Motor neuron (in vitro differentiated cells): ENCODE measurements around the gene MAP2K5. TPM values are rescaled to one million over a fixed set of nuclear protein-coding genes. Genes with fewer than 3 reads are reported as not detected.
A peak's percentile ranks its signal among the peaks of the same experiment; 100 is the strongest.

Source experiments
- ATAC-seq, 8 experiments: fragments of 200-7000 bp; cut with Tn5 transposase; replicated peaks in 6 of 8; 2 replicates each; pipeline ENCODE4 v1.8.0; 2021; ENCODE audit warnings: mild to moderate bottlenecking in 8 of 8, moderate library complexity in 8 of 8
- H3K27ac ChIP-seq, 2 donors: fragments of 250-450 bp; sonication (Bioruptor Pico); 2 replicates each; pipeline ENCODE4 v1.9.0; 2021; ENCODE audit warnings: antibody characterized with exemption in 2 of 2, mild to moderate bottlenecking in 2 of 2, moderate library complexity in 1 of 2
- H3K4me1 ChIP-seq, 2 donors: fragments of 250-450 bp; sonication (Bioruptor Pico); replicated peaks in 1 of 2; 2 replicates each; pipeline ENCODE4 v1.6.1; 2021; ENCODE audit warnings: antibody characterized with exemption in 2 of 2, mild to moderate bottlenecking in 2 of 2, moderate library complexity in 1 of 2
- H3K4me3 ChIP-seq, 5 donors: fragments of 250-450 bp; sonication (Bioruptor Pico); 2 replicates each; pipeline ENCODE4 v1.9.0; 2021; ENCODE audit warnings: antibody characterized with exemption in 5 of 5, mild to moderate bottlenecking in 5 of 5, moderate library complexity in 4 of 5
- WGBS, 10 experiments: fragments of 450-650 bp; shearing (Covaris generic); methylation state at CpG; one replicate each; pipeline ENCODE4 v1.0.0; 2022; 5-methylcytosine and 5-hydroxymethylcytosine counted together
- in situ Hi-C, 9 experiments: fragments of 400-800 bp; cut with MboI; loops; one replicate each; pipeline ENCODE4 v1.15.0; 2021; ENCODE audit warnings: low sequenced_read_pairs in 9 of 9, low pct_unique_long_range_greater_than_20kb in 2 of 9; ENCODE audit not compliant: unreplicated experiment in 9 of 9
- total RNA-seq, 8 experiments: library from RNA; unstranded; fragments of 300-600 nt; gene quantifications; 2 replicates each; pipeline versions ENCODE4 v1.2.3 to v1.2.4, GENCODE V29; 2022

The MAP2K5 gene
- total RNA-seq: 10 to 100 TPM in 4 of 8 experiments, 1 to 10 TPM in 4; 5.3 to 22.6 (median 10.6) TPM

DNA sequence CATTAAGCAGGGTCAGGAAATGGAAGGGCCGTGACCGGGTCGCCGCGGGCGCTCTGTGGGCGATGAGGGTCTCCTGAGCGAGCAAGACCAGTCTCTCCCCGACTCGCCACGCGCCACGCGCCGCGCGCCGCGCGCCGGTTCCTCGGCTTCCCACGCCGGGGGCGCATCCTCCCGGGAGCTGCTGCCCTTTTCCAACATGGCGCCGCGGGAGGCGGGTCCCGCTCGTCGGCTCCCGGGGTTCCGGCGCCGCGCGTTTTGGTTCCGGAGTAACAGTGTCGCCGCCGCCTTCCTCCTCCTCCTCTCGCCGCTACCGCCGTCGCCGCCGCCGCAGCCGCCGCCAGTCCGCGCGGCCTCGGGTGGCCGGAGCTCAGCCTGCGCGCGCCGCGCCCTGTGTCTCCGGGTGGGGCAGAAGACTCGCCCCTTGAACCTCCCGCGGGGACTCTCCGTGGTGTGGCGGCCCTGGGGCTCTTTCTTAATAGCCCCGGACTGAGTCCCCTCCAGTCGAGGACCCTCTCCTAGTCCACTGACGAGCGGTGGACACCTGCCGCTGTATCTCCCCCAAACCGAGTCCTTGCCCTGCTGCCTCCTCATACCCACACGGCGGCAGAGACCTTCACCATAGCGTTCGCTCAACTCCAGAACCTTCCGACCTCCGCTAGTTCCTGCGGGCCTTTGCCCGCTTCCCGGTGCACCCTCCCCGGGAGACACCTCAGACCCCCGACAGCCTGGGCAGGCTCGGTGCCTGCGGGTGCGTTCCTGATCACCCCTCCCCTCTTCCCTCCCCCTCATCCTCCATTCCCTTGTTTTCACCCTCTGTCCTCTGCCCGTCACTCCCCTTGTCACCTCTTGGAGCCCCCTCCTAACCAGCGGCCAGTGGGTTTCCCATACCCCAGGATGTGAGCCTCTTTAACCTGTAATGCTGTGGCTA lies at the start of gene MAP2K5:
Gene MAP2K5 (plus strand): TSS at position 284 of the 928 bp plus-strand sequence. CDS start 633 bp downstream, at position 917.
- WGBS, 10 experiments: 0% methylated on average over 1 to 22 of the region's 91 CpGs; no CpG with 5 or more reads in 2 of the 10 experiments
- peak; percentile 79 to 91 (median 83) for ATAC-seq
- Histone ChIP-seq H3K27ac (peak within 1 kb of the TSS; percentile 36 to 71), H3K4me3 (peak within 1 kb of the TSS; percentile 58 to 93 (median 75)), H3K4me1 (peaks cover 8 to 11% of the 10 kb centered on the region in 2 donors)
- in situ Hi-C loops: loop anchor here in 1 of 9 experiments (25.0 kb wide), 1 partner anchor 295 kb away; the partner anchor contains the start of genes RNU6-1 and SKOR1

DNA sequence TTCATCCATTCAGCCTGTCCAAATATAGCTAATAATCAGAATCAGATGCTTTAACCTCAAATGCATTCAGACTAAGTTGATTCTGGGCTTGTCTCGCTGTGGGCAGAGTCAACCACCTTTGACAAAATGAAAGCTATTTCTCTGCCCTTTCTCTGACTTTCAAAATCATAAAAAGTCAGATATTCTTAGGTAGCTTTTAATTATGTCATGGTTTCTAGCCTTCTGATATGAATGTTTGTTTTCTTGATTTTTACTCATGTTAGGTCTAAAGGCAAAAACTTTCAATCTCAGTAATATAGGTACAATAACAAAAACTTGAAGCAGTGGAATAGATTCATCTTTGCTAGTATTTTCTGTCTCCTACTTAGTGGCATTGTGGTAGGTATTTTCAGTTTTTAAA lies 46.9 kb upstream of the MAP2K5 start:
- no peaks in the 10 kb centered on the region for H3K4me1 ChIP-seq
- no peak overlapping the region for H3K27ac ChIP-seq
- H3K4me3 ChIP-seq: no peak overlapping the region
- WGBS, 10 experiments: 80 to 100% (median 100%) methylated on average over 1 of the region's 1 CpG; no CpG with 5 or more reads in 5 of the 10 experiments
- no peak for ATAC-seq
- in situ Hi-C loops: no loop called here

DNA sequence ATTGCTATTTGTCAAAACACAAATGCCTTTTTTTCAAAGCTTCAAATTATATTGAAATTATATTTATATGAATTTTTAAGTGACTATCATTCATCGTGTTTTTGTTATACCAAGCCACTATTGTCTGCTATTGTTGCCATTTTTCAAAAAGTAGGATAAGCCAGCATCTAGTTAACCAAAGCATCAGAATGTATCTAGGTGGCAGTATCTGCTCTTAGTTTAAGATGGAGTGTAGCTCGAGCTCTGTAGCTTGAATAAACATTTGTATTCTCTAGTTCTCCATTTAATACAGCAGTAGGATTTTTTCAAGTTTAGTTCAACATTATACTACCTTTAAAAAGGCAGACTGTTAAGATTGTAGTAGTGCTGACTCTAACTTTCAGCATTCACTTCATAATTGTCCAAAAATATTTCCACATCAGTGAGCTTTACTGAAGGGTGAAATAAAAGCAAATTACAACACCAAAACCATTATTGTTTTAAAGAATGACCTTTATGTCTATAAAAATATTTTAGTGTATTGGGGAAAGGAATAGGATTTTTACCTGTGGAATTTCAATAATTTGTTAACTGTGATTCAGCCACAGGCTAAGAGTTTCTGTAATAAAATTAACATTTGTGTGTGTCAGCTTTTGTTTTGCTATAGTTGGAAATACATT lies 41.2 kb upstream of the MAP2K5 start:
- Histone ChIP-seq H3K4me1 (peaks cover 3 to 8% of the 10 kb centered on the region in 2 donors), H3K27ac (no peak overlapping the region), H3K4me3 (no peak overlapping the region)
- 0 to 38% (median 23%) methylated on average over 1 to 2 of the region's 2 CpGs; no CpG with 5 or more reads in 1 of the 10 experiments for WGBS, 10 experiments
- in situ Hi-C loops: no loop called here
- ATAC-seq: peak in 4 of 8 experiments; percentile 36 to 52 (median 47)

DNA sequence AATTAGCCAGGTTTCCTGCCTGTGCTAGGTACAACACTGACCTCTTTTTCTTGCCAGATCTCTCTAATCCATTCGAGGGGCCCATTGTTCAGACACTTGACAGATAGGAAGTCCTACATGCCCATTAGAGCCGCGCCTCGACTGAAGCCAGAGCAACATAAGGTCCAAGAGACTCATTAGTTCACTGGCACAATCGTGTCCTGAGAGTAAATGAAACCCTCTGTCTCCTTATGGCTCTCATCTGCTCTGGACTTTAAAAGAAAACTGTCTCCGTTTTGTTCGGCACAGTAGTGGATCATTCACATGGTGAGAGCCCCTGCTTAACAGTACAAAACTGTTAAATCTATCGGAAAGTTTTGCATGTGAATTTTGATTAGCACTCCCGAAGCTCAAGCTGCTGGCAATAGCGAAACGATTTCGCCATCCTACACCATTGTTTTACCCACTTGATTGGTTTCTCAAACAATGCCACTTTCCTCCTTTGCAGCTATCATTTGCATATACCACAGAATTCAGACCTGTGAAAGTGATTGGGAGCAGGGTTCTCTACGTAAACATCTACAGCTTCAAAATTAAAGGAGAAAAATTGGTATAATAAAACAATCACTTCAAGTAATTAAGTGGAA lies 40.6 kb upstream of the MAP2K5 start:
- peak overlapping the region in 1 of 5 donors; percentile 5 for H3K4me3 ChIP-seq
- in situ Hi-C loops: no loop called here
- peak in 5 of 8 experiments; percentile 59 to 74 (median 69) for ATAC-seq

DNA sequence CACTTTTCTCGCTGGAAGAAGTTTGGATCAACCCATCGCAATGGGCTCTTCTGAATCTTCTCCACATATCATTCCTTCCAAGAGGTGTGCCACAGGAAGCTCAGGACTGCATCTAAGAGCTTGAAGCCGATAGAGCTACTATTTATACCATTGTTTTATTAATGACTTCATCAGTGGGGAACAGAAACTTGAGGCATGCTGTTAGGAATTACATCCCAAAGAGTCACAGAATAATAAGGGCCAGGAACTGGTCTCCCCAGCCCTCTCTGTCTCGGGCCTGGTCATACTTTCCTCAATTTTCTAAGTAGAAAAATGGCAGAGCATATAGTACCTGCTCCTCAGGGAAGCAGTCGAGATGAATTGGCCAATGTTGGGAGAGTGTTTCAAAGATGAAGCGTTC lies 38.4 kb upstream of the MAP2K5 start:
- Histone ChIP-seq H3K27ac (no peak overlapping the region), H3K4me1 (peaks cover 3 to 8% of the 10 kb centered on the region in 2 donors), H3K4me3 (no peak overlapping the region)
- ATAC-seq: no peak
- 71 to 100% (median 94%) methylated on average over 1 to 6 of the region's 6 CpGs; no CpG with 5 or more reads in 1 of the 10 experiments for WGBS, 10 experiments
- in situ Hi-C loops: no loop called here

More for the DNA sequence above, 40.6 kb upstream of the MAP2K5 start:
- Histone ChIP-seq H3K27ac (no peak overlapping the region), H3K4me1 (peaks cover 3 to 8% of the 10 kb centered on the region in 2 donors)
- WGBS, 10 experiments: 8 to 100% (median 33%) methylated on average over 1 to 13 of the region's 13 CpGs

DNA sequence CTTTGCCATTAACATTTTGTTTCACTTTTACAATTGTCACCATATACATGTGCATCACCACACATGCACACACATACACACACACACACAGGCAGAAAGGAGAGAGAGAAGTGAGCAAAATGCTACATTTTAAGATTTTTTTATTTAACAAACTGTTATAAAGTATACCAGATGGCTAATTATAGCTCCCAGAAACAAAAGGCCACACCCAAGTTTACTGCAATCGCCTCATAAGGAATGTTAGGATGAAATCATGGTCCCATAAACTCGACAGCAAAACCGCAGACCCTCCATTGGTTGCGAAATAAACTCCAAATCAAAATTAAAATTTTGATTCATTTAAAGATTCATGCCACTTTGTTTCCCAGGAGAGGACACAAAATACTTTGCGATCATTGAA lies 37.7 kb upstream of the MAP2K5 start:
- Histone ChIP-seq H3K27ac (no peak overlapping the region), H3K4me3 (no peak overlapping the region), H3K4me1 (peaks cover 3 to 8% of the 10 kb centered on the region in 2 donors)
- WGBS, 10 experiments: 4 to 100% (median 94%) methylated on average over 2 to 5 of the region's 5 CpGs
- ATAC-seq: peak in 2 of 8 experiments; percentile 81 to 87
- in situ Hi-C loops: no loop called here

DNA sequence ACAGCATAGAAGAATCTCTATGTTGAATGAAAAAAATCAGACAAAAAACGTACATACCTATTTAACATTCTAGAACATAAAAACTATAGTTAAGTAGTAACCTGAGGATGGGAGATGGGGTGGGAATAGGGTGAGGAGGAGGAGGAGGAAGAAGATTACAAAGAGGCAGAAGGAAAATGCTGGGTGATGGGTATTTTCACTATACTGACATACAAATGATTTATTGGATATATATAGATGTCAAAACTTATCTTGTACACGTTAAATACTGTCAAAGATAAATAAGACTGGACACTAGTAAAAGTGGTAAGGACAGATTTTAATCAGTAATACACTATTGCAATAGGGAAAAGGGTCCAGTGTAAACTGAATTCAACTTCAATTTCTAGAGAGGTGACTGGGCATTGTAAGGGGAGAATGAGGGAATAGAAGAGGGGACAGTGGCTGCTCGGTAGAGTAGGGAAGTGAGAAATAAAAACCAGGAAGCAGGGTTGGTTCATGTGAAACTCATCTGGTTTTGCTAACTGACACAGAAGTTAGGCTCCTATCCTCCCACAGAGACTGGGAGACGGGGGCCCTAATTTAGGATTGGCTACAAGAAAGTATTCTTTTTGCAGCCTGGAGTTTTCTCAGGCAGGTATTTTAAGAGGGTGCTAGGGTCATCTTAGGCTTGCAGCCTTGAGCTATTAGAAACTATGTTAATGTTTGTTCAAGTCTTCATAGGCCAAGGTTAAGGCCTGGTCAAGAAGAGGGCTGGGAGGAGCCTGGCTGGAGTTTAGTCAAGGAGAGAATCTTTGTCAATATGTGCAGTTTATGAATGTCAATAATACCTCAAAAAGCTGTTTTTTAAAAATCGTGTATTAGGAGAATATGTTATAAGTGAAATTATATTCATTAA lies 36.6 kb upstream of the MAP2K5 start:
- in situ Hi-C loops: no loop called here
- ATAC-seq: no peak
- WGBS, 10 experiments: 64 to 87% (median 75%) methylated on average over 2 to 5 of the region's 5 CpGs
- H3K4me1 ChIP-seq: peaks cover 3 to 7% of the 10 kb centered on the region in 2 donors
- H3K27ac ChIP-seq: no peak overlapping the region
- no peak overlapping the region for H3K4me3 ChIP-seq

DNA sequence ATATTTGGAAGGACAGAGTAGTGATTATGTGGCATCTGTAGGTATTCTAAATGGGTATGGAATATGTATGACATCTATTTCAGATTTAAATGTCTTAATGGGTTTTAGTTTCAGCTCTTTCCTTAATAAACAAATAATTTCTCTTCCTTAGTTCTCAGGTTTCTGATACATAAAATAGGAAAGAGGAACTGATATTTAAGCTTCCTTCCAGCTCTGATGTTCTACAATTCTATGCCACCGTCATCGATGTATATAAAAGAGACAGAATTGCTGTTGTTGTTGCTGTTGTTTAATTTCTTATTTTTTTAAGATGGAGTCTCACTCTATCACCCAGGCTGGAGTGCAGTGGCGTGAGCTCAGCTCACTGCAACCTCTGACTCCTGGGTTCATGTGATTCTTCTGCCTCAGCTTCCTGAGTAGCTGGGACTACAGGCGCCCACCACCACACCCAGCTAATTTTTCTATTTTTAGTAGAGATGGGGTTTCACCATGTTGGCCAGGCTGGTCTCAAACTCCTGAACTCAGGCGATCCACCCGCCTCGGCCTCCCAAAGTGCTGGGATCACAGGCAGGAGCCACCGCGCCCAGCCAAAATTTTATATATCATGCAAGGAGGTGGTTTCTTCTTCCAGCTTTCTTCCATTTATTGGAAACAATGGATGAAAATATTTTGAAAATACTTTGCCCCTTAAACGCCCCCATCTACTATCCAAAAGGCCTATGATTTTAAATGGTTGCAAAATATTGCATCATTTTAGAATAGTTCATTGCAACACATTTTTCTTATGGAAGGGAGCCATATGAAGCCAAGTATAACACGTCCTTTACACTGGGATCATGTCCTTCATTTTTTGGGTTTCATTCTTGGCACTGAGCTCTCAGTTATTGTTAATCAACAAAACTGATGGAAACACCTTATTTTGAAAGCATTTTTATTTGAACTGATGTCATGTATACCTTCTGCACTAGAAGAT lies 35.4 kb upstream of the MAP2K5 start:
- Histone ChIP-seq H3K27ac (no peak overlapping the region), H3K4me1 (peaks cover 0 to under 1% of the 10 kb centered on the region in 2 donors), H3K4me3 (no peak overlapping the region)
- in situ Hi-C loops: no loop called here
- no peak for ATAC-seq
- 71 to 100% (median 88%) methylated on average over 3 to 9 of the region's 11 CpGs for WGBS, 10 experiments

DNA sequence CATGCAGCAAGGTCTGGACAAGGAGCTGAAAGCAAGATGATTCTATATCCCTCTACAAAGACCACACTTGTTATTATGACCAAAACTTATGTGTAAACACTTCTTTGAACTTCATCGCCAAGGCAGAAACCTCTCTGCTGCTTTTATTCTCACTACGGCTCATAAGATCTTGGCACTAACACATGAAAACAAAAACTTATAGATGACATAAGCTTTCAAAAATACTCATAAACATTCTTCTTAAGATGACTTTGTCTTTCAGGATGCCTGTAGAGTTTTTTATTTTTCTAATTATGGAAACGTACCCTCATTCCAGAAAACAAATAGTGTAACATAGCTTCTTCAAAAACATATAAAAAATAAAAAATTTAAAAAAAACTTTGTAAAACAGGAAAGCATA lies 34.1 kb upstream of the MAP2K5 start:
- in situ Hi-C loops: no loop called here
- no peak overlapping the region for H3K27ac ChIP-seq
- no peak for ATAC-seq
- H3K4me3 ChIP-seq: no peak overlapping the region
- WGBS, 10 experiments: 75 to 100% (median 99%) methylated on average over 1 to 3 of the region's 3 CpGs
- H3K4me1 ChIP-seq: no peaks in the 10 kb centered on the region

DNA sequence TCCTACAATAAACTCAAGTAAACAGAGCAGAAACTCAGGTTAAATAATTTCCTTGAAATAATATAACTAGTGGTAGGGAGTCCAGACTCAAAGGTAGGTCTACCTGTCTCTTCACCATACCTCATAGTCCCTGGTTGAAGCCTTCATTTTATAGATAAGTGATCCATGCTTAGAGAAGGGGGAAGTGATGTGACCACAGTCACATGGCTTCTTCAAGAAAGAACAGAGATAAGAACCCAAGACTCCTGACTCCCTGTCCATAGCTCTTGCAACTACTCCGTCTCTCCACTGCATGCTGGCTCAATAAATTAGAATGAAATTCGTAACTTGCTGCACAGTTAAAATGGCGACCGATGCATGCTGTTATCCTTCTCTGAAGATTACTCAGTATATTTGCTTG lies 32.6 kb upstream of the MAP2K5 start:
- in situ Hi-C loops: no loop called here
- WGBS, 10 experiments: 81 to 100% (median 91%) methylated on average over 1 to 4 of the region's 4 CpGs; no CpG with 5 or more reads in 1 of the 10 experiments
- no peak for ATAC-seq
- H3K27ac ChIP-seq: no peak overlapping the region
- no peaks in the 10 kb centered on the region for H3K4me1 ChIP-seq
- no peak overlapping the region for H3K4me3 ChIP-seq

DNA sequence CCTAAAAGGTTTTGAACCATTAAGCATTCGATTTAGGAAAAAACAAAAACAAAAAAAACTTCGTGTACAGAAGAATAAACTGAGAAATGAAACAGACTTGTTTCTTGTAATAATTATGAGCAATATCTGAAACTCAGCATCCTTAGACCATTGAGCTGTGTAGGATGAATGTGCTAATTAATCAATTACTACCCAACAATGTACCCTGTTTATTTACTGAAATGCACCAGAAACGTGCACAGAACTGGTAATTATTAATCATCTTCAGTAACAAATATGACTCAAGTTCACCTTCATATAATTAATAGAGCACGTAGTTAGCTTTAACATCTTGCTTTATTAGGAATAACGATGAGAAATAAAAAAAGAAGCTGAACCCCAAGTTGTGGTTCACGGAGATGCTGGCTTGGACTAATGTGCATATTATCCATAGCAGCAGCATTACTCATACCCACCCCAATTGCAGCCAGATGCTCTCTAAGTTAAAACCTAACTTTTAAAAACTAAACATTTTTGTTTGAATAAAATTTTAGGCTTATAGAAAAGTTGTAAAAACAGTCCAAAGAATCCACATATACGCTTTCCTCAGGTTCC lies 31.8 kb upstream of the MAP2K5 start:
- WGBS, 10 experiments: 16 to 100% (median 86%) methylated on average over 3 to 7 of the region's 7 CpGs
- no peaks in the 10 kb centered on the region for H3K4me1 ChIP-seq
- in situ Hi-C loops: no loop called here
- ATAC-seq: peak in 2 of 8 experiments; percentile 44 to 52
- H3K4me3 ChIP-seq: no peak overlapping the region
- no peak overlapping the region for H3K27ac ChIP-seq
